GM21381 (cell line): ENCODE measurements around the gene S100PBP.

Experiments used
- ATAC-seq: cut with Tn5 transposase; IDR thresholded peaks from one replicate; pipeline ENCODE4 v1.9.1; 2021; ENCODE audit warnings: mild to moderate bottlenecking, moderate library complexity; ENCODE audit not compliant: unreplicated experiment

Gene S100PBP

GRCh38 chr1:32817159-32817814, at the start of gene S100PBP, which contains the start of gene YARS1:
TSS of gene S100PBP (plus strand) at chr1:32817653. CDS start at chr1:32826100, 8,447 bp downstream.
TSS of gene YARS1 (minus strand) at chr1:32817358. CDS start at chr1:32817244, 114 bp downstream.
- ATAC-seq, result peak; percentile 83

DNA sequence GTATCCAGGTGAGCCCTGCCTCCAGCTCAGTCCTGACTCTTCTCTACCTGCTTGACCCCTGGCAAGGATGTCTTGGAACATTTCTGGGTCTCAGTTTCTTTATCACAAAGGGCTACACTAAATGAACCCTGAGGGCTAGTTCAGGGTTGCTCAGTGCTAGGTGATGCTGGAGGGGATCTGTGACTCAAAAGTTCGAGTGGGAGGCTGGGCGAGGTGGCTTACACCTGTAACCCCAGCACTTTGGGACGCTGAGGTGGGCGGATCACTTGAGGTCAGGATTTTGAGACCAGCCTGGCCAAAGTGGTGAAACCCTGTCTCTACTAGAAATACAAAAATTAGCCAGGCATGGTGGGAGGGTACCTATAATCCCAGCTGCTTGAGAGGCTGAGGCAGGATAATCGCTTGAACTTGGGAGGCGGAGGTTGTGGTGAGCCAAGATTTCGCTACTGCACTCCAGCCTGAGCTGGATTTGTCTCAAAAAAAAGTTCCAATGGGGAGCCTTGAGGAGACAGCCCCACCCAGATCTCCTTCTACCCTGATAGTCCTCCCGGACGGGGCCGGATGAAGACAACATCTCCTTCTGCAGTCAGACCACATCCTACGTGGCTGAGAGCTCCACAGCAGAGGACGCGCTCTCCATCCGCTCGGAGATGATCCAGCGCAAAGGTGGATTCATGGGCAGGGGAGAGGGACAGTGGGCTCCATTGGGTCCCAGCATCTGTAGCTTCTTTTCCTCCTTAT, 49.2 kb upstream of the S100PBP start:
- ATAC-seq, result no peak

GRCh38 chr1:32769524-32770220, 47.8 kb upstream of the S100PBP start:
- ATAC-seq, result no peak

GRCh38 chr1:32770221-32770731, 47.2 kb upstream of the S100PBP start:
- no peak for ATAC-seq

DNA sequence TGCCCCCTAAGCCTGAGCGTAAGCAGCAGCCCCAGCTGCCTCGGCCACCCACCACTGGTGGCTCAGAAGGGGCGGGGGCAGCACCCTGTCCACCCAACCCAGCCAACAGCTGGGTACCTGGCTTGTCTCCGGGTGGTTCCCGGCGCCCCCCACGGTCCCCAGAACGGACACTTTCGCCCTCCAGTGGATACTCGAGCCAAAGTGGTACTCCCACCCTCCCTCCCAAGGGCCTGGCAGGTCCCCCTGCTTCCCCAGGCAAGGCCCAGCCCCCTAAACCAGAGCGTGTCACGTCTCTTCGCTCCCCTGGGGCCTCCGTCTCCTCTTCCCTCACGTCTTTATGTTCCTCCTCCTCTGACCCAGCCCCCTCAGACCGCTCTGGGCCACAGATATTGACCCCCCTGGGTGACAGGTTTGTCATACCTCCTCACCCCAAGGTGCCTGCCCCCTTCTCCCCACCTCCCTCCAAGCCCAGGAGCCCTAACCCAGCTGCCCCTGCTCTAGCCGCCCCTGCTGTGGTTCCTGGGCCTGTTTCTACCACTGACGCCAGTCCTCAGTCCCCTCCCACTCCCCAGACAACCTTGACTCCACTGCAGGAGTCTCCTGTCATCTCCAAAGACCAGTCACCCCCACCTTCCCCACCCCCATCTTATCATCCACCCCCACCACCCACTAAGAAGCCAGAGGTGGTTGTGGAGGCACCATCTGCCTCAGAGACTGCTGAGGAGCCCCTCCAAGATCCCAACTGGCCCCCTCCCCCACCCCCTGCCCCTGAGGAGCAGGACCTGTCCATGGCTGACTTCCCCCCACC, 46.5 kb upstream of the S100PBP start:
- no peak for ATAC-seq

GRCh38 chr1:32771561-32772280, 45.7 kb upstream of the S100PBP start:
- ATAC-seq, result no peak

DNA sequence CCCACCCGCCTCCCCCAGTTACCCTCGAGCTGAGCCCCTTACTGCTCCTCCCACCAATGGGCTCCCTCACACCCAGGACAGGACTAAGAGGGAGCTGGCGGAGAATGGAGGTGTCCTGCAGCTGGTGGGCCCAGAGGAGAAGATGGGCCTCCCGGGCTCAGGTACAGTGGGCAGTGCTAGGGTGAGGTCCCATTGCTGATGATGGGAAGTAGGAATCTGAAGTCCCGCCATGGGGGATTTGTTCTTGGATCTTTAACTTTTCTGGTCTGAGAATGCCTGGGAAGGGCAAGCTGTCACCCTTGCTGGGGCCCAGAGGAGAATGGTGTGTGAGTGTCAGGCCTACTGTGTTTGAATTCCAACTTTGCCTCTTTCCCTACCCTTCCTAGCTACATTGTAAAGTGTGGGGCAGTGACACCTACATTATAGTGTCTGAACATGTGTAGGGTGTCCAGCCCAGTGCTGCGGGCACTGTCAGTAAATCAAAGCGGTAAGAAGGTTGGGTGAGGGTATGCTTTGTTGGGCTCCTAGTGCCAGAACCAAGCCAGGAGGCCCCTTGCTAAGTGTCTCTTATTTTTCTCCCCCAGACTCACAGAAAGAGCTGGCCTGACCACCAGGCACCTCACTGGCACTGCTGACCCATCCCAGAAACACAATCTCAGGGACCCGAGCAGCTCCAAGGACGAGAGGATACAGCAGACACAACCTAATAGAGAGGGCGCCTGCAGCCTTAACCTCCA, 45.0 kb upstream of the S100PBP start:
- no peak for ATAC-seq

GRCh38 chr1:32773018-32773763, 44.3 kb upstream of the S100PBP start:
- no peak for ATAC-seq

- no peak for ATAC-seq
Observed at GRCh38 chr1:32773764-32774463, 43.5 kb upstream of the S100PBP start.

GRCh38 chr1:32774464-32774808, 43.0 kb upstream of the S100PBP start:
- ATAC-seq, result no peak

DNA sequence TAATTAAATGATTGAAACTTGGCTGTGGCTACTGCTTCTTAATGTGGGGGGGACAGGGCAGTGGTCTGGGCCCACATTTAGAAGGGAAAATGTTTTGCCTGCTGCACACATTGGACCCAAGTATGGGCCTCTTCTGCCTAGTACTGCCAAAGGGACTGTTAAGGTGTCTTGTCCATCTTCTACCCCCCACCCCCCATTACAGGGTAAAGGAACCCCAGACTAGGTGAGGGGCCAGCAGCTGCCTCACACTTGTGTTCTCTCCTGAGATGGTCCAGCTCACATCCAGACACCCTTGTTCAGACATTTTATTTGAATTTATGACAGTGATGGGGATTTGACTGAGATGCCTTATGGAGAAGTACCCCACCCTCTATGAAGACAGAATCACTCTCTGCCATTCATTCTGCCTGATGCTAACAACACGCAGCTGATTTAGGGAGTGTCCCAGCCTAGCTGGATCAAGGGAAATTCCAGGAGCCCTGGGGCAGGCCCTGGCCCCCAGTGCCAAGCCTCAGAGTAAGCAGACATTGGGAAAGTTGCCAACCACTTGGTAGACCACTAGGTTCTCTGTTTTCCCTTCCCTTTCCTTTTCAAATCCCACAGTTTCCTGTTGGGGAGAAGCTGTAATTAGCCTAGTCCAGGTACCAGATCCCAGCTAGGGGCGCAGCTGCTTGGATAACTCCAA, 42.4 kb upstream of the S100PBP start:
- no peak for ATAC-seq

DNA sequence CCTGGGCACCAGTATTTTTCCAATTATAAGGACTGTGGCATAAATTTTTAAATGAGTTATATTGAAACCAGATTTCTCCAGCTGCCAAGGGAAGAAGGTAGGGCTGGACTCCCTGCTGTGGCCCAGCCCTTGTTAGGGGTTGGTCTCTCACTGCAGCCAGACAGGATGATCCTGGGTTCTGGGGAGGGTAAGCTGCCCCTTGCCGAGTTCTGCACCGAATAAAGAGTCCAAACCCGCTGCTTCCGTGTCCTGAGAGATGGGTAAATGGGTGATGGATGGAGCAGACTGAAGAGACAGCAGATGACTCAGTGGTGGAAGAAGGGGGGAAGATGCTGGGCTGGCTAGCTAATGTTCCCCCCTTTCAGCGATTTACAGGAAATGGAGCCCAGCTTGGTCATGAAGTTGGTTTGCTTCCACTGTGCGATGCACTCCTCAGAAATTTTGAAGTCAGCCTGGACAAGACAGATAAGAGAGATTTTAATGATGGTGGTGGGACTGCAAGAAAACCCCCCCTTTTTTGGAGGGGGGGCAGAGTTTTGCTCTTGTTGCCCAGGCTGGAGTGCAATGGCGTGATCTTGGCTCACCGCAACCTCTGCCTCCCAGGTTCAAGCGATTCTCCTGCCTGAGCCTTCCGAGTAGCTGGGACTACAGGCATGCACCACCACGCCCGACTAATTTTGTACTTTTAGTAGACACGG, 41.7 kb upstream of the S100PBP start:
- no peak for ATAC-seq

DNA sequence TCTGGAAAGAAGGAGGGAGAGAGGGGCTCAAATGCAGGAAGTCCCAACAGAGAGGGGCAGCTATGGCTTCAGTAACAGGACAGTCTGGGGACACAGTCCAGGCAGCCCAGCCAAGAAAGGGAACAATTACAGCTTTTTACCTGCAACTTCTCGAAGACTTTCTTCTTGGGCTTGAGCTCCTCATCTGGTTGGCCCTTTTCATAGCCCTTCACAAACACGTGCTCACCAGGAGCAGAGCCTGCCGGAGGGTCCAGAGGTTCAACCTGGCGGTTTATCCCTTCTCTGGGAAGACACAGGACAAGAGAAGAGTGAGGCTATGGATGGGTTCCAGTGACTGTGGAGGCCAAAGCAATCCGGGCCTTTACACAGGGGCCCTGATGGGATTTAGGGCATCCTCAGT, 38.2 kb upstream of the S100PBP start:
- ATAC-seq, result no peak

DNA sequence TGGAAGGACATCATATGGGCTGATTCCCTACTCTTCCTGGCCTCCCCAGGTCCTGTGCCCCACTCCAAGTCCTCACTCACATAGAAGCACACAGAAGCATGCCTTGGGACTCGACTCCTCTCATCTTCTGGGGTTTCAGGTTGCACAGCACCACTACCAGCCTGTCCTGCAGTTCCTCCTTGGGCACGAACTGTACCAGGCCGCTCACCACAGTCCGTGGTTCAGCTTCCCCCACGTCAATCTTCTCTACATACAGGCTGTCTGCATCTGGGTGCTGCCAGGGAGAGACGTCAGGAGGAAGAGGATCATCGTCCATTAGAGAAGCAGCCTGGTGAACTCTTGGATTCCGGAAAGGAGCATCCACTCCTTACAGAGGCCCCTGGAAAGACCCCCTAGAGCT, 37.4 kb upstream of the S100PBP start:
- no peak for ATAC-seq

DNA sequence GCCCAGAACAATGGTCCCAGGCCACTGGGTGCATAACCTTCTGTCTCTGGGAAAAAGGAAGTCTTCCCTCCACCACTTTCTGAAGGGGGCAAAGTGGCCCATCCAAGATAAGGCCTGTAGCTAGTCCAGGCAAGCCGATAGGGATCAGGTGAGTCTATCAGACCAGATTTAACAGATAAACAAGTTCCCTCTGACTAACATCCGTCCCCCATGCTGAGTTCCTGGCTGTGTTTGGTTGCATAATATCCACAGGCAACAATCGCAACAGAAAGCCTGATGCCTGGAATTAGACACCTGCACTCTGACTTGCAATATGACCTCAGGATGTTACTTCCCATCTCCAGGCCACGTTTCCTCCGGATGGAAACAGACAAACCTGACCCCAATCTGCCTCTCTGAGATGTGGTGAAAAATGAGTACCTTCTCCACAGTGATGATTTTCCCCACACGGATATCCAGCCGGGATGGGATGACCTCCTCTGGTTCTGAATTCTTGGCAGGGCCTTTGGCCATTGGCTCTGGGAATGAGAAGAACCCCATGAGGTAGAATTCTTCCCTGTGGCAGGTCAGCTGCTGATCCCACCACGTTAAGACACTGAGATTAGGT, 36.7 kb upstream of the S100PBP start:
- no peak for ATAC-seq

GRCh38 chr1:32782086-32782485, 35.4 kb upstream of the S100PBP start:
- no peak for ATAC-seq

GRCh38 chr1:32783851-32784250, 33.6 kb upstream of the S100PBP start:
- ATAC-seq, result no peak
